GM19351 (cell line): Measurements from ENCODE around the gene KREMEN2.
A peak's percentile ranks its signal among the peaks of the same experiment; 100 is the strongest.

Experiments used
- ATAC-seq: cut with Tn5 transposase; IDR thresholded peaks from one replicate; pipeline ENCODE4 v1.9.1; 2021; ENCODE audit warnings: mild to moderate bottlenecking, moderate library complexity; ENCODE audit not compliant: unreplicated experiment

KREMEN2 gene

GRCh38 chr16:2976201-2976600, 12.1 kb downstream of the KREMEN2 start:
- no peak for ATAC-seq

GRCh38 chr16:2976673-2977072, 12.6 kb downstream of the KREMEN2 start:
- no peak for ATAC-seq

- no peak for ATAC-seq
Measured at GRCh38 chr16:2977440-2977839, 13.4 kb downstream of the KREMEN2 start.

- ATAC-seq: peak; percentile 5
Measured at GRCh38 chr16:2979669-2980226, 15.7 kb downstream of the KREMEN2 start.

GRCh38 chr16:2980227-2981176, 16.4 kb downstream of the KREMEN2 start, which contains the start of gene PKMYT1:
PKMYT1 (minus strand) TSS chr16:2980446; CDS start chr16:2979657, 789 bp downstream.
- ATAC-seq: peak; percentile 75

- ATAC-seq: no peak
Measured at GRCh38 chr16:2981177-2981898, 17.3 kb downstream of the KREMEN2 start.

- ATAC-seq: no peak
Measured at GRCh38 chr16:2981899-2982250, 17.8 kb downstream of the KREMEN2 start.

- no peak for ATAC-seq
Measured at GRCh38 chr16:2982402-2982801, 18.3 kb downstream of the KREMEN2 start.

GRCh38 chr16:2983706-2984136, 19.6 kb downstream of the KREMEN2 start:
- ATAC-seq: no peak

GRCh38 chr16:2985462-2985861, 21.4 kb downstream of the KREMEN2 start:
- ATAC-seq: no peak

GRCh38 chr16:2985893-2986355, 21.8 kb downstream of the KREMEN2 start:
- no peak for ATAC-seq

GRCh38 chr16:2986623-2987188, 22.6 kb downstream of the KREMEN2 start:
- no peak for ATAC-seq

GRCh38 chr16:2987286-2987685, 23.2 kb downstream of the KREMEN2 start:
- no peak for ATAC-seq

- ATAC-seq: no peak
Measured at GRCh38 chr16:2987833-2988232, 23.8 kb downstream of the KREMEN2 start.

GRCh38 chr16:2988590-2989099, 24.6 kb downstream of the KREMEN2 start:
- ATAC-seq: no peak

- ATAC-seq: no peak
Measured at GRCh38 chr16:2990891-2991290, 26.8 kb downstream of the KREMEN2 start.

GRCh38 chr16:2991566-2992261, 27.6 kb downstream of the KREMEN2 start:
- no peak for ATAC-seq

GRCh38 chr16:2992383-2993081, 28.5 kb downstream of the KREMEN2 start:
- ATAC-seq: no peak

GRCh38 chr16:2996298-2996697, 32.2 kb downstream of the KREMEN2 start:
- ATAC-seq: no peak

GRCh38 chr16:2999929-3000328, 35.9 kb downstream of the KREMEN2 start:
- no peak for ATAC-seq
